Gastroesophageal sphincter (tissue), 3 donors: ENCODE results near the gene PKIB.

Experiments
- POLR2A ChIP-seq, 2 donors: fragments of 450-650 bp; IDR thresholded peaks; one replicate each; pipeline ENCODE4 v1.6.1; 2017; ENCODE audit warnings: antibody characterized with exemption in 2 of 2, mild to moderate bottlenecking in 2 of 2, moderate library complexity in 1 of 2
- TF ChIP-seq, protein P1 (sequence below), 4 experiments: fragments of 200-600 bp in 2 of 4; fragments of 450-650 bp in 2 of 4; sonication (generic) in 1 of 4; IDR thresholded peaks; one replicate each; pipeline ENCODE4 v1.5.1; 2017 to 2019; ENCODE audit warnings: antibody characterized with exemption in 4 of 4, mild to moderate bottlenecking in 2 of 4, moderate library complexity in 2 of 4

DNA sequence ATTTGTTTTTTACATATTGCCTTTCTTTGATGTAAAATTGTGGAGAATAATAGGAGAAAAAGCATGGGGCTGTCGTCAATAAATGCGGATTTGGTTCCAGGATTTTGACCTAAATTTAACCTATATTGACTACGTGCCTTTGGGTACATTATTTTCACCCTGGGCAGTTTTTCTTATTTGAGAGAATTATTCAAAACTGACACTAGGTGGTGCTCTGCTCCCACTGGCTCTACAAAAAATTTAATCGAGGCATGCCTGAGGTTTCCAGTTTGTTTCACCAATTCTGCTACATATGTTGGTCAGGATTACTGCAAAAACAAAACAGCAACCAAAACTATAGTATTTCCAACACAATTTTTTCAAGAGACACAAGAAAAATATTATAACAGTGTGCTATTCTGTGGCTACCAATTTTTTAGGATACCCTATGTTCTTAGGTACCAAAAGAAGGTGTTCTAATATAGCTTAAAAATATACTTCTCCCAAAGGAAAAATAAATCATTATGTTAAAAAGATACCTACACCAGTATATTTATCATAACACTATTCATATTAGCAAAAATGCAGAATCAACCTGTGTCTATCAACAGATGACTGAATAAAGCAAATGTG lies 120.7 kb downstream of the PKIB start:
- no peak for TF ChIP-seq POLR2A (IDR thresholded peaks at IDR 0.05)
- TF ChIP-seq, protein P1, sequence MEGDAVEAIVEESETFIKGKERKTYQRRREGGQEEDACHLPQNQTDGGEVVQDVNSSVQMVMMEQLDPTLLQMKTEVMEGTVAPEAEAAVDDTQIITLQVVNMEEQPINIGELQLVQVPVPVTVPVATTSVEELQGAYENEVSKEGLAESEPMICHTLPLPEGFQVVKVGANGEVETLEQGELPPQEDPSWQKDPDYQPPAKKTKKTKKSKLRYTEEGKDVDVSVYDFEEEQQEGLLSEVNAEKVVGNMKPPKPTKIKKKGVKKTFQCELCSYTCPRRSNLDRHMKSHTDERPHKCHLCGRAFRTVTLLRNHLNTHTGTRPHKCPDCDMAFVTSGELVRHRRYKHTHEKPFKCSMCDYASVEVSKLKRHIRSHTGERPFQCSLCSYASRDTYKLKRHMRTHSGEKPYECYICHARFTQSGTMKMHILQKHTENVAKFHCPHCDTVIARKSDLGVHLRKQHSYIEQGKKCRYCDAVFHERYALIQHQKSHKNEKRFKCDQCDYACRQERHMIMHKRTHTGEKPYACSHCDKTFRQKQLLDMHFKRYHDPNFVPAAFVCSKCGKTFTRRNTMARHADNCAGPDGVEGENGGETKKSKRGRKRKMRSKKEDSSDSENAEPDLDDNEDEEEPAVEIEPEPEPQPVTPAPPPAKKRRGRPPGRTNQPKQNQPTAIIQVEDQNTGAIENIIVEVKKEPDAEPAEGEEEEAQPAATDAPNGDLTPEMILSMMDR (IDR thresholded peaks at IDR 0.05), result peak; percentile 37 to 80 (median 60)
